PC-9 (cell line): ENCODE results near the gene PLIN5. TPM values are rescaled to one million over a fixed set of nuclear protein-coding genes. Genes with fewer than 3 reads are reported as not detected.

Experiments used
- BruUV-seq: library from RNA; stranded (reverse); fragments of 400-500 nt; replicated peaks from 2 replicates; lab custom pipeline; 2021; lab: Mats Ljungman, UMichigan
- CTCF ChIA-PET: fragments of 300-600 bp; sonication (Branson Sonifier 250); formaldehyde crosslinking; loops from one replicate; lab custom pipeline; 2022; ENCODE audit warnings: antibody characterized with exemption; lab: Charles Lee
- POLR2A ChIA-PET: fragments of 300-600 bp; sonication (Branson Sonifier 250); formaldehyde crosslinking; loops from one replicate; lab custom pipeline; 2022; ENCODE audit warnings: antibody characterized with exemption; ENCODE audit not compliant: unreplicated experiment; lab: Charles Lee
- DNase-seq, 2 experiments: peaks; one replicate each; pipeline versions ENCODE4 v3.0.0 to v3.0.0-alpha.2; 2015 to 2022; ENCODE audit warnings: mixed read lengths in 1 of 2
- H2AFZ ChIP-seq: fragments of 200-600 bp; sonication (generic); 2 replicates; pipeline ENCODE4 v1.8.1; 2017; ENCODE audit warnings: antibody characterized with exemption
- H3F3A ChIP-seq: fragments of 200-600 bp; sonication (generic); 2 replicates; pipeline ENCODE4 v1.8.1; 2017; ENCODE audit warnings: antibody characterized with exemption, mild to moderate bottlenecking, low read depth; ENCODE audit not compliant: insufficient read depth
- H3K27ac ChIP-seq: fragments of 200-600 bp; sonication (generic); 2 replicates; pipeline ENCODE4 v1.6.1; 2016; ENCODE audit warnings: mixed run types
- H3K27me3 ChIP-seq: fragments of 200-600 bp; sonication (generic); 2 replicates; pipeline ENCODE4 v1.6.1; 2016; ENCODE audit warnings: low read depth, mixed run types; ENCODE audit not compliant: insufficient read depth
- H3K36me3 ChIP-seq: fragments of 200-600 bp; sonication (generic); 2 replicates; pipeline ENCODE4 v1.6.1; 2016; ENCODE audit warnings: low read depth, mixed run types
- H3K4me1 ChIP-seq: fragments of 200-600 bp; sonication (generic); replicated peaks from 2 replicates; pipeline ENCODE4 v1.6.1; 2016; ENCODE audit warnings: mixed run types; ENCODE audit not compliant: insufficient read depth
- H3K4me2 ChIP-seq: fragments of 200-600 bp; sonication (generic); 2 replicates; pipeline ENCODE4 v1.6.1; 2017; ENCODE audit warnings: mixed run types
- H3K4me3 ChIP-seq: fragments of 200-600 bp; sonication (generic); 2 replicates; pipeline ENCODE4 v1.6.1; 2016; ENCODE audit warnings: mixed run types
- H3K79me2 ChIP-seq: fragments of 200-600 bp; sonication (generic); 2 replicates; pipeline ENCODE4 v1.6.1; 2017; ENCODE audit warnings: low read depth, mixed run types
- H3K9me2 ChIP-seq: fragments of 200-600 bp; sonication (generic); 2 replicates; pipeline ENCODE4 v1.8.1; 2017; ENCODE audit warnings: mild to moderate bottlenecking; ENCODE audit not compliant: insufficient read depth
- H3K9me3 ChIP-seq: fragments of 200-600 bp; sonication (generic); 2 replicates; pipeline ENCODE4 v1.8.1; 2016; ENCODE audit warnings: low read depth; ENCODE audit not compliant: insufficient read depth
- H4K20me1 ChIP-seq: fragments of 200-600 bp; sonication (generic); 2 replicates; pipeline ENCODE4 v1.8.1; 2017; ENCODE audit not compliant: insufficient read depth
- EZH2 ChIP-seq: fragments of 200-600 bp; sonication (generic); IDR thresholded peaks from 2 replicates; pipeline ENCODE4 v1.8.0; 2017; ENCODE audit warnings: antibody characterized with exemption, low read depth
- intact Hi-C: fragments of 100-400 bp; cut with micrococcal nuclease; formaldehyde crosslinking; loops from one replicate; pipeline ENCODE4 v1.10.0; 2022; ENCODE audit not compliant: unreplicated experiment
- total RNA-seq: library from RNA; stranded (reverse); gene quantifications from 2 replicates; pipeline ENCODE4 v1.2.3, GENCODE V29; 2021
- TF ChIP-seq, protein P1 (sequence below): fragments of 200-600 bp; sonication (generic); conservative IDR thresholded peaks from 2 replicates; pipeline ENCODE4 v1.6.1; 2017; ENCODE audit warnings: mixed run types, antibody characterized with exemption, mild to moderate bottlenecking, moderate library complexity

PLIN5 gene
- total RNA-seq, 1 experiment from 2014 or later, result 4.4 TPM

DNA sequence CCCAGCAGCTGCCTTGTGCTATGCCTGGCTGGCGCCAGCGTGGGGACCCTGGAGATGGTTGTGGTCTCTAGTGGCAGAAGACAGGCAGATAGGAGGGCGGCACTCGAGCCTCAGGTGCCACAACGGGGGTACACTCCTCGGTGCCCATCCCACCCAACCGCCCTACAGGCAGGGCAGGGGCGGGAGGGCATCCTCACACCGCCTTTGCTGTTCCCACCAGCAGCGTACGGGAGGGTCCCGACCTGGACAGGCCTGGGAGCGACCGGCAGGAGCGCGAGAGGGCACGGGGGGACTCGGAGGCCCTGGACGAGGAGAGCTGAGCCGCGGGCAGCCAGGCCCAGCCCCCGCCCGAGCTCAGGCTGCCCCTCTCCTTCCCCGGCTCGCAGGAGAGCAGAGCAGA lies 33.3 kb downstream of the PLIN5 start:
- H3K9me3 ChIP-seq, result no peaks in the 10 kb centered on the region
- DNase-seq, result no peak
- no peaks in the 10 kb centered on the region for H3K4me1 ChIP-seq
- no peak overlapping the region for H3K4me3 ChIP-seq
- ChIA-PET CTCF (no interaction called here), POLR2A (no interaction called here)
- no peak overlapping the region for H2AFZ ChIP-seq
- no peak overlapping the region for H3K27ac ChIP-seq
- H3K79me2 ChIP-seq, result no peaks in the 10 kb centered on the region
- no peak overlapping the region for H3K4me2 ChIP-seq
- no peaks in the 10 kb centered on the region for H3K9me2 ChIP-seq
- intact Hi-C loops, result no loop called here
- H3K27me3 ChIP-seq, result no peaks in the 10 kb centered on the region
- H4K20me1 ChIP-seq, result no peaks in the 10 kb centered on the region
- H3F3A ChIP-seq, result no peaks in the 10 kb centered on the region
- TF ChIP-seq, protein P1, sequence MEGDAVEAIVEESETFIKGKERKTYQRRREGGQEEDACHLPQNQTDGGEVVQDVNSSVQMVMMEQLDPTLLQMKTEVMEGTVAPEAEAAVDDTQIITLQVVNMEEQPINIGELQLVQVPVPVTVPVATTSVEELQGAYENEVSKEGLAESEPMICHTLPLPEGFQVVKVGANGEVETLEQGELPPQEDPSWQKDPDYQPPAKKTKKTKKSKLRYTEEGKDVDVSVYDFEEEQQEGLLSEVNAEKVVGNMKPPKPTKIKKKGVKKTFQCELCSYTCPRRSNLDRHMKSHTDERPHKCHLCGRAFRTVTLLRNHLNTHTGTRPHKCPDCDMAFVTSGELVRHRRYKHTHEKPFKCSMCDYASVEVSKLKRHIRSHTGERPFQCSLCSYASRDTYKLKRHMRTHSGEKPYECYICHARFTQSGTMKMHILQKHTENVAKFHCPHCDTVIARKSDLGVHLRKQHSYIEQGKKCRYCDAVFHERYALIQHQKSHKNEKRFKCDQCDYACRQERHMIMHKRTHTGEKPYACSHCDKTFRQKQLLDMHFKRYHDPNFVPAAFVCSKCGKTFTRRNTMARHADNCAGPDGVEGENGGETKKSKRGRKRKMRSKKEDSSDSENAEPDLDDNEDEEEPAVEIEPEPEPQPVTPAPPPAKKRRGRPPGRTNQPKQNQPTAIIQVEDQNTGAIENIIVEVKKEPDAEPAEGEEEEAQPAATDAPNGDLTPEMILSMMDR, result no peak
- TF ChIP-seq EZH2, result no peak
- no TSS peak for BruUV-seq
- no peaks in the 10 kb centered on the region for H3K36me3 ChIP-seq

DNA sequence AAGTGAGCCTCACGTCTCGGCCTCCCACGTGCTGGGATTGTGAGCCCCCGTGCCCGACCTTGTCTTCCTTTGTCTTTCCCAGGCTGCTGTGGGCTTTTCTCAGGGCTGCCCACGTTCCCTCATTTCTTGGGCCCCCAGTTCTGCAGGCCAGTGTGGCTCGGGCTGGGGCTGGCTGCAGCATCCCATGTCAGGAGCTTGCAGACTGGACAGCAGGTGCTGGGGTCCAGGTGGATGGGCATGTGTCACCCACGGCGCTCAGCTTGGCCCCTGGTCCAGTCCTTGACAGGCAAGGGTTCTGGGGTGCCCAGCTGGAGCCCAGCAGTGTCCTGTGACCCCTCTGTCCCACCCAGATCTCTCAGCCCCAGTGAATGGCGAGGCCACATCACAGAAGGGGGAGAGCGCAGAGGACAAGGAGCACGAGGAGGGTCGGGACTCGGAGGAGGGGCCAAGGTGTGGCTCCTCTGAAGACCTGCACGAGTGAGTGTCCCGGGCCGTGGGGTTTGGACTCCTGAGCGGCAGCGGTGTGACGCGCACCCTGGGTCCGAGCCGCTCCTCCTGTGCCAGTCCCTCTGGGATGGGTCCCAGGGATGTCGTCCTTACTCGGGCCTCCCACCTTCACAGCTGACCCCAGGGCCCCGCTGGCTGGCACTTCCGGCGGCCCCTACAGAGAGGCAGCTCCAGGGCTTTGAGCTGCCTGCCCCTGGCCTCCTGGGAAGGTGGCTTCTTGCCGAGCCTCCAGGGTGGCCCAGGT lies 34.0 kb downstream of the PLIN5 start:
- no peaks in the 10 kb centered on the region for H3K79me2 ChIP-seq
- DNase-seq, result no peak

DNA sequence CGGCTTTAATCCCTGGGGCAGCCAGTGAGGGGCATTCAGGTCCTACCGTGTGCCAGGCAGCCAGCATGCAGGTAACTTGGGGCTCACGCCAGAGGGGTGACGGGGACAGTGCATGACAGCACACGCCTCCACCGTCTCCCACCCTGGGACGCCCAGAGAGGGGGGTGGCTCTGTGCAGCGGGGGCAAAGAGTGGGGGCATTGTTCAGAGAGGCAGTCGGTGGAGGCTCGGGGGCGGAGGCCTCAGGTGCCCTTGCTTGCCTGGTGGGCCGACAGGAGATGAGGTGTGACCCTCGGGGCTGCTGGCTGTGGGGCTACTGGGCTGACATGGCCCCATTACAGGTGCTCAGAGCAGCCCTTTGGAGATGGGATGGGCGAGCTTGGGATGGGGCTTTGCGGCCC lies 35.2 kb downstream of the PLIN5 start:
- ChIA-PET CTCF (no interaction called here), POLR2A (interaction anchor here (0.7 kb wide), 1 partner anchor 98 kb away, joined by 5 read pairs; no protein-coding TSS in a partner anchor)
- no peaks in the 10 kb centered on the region for H3K4me1 ChIP-seq
- no peak for DNase-seq
- no peaks in the 10 kb centered on the region for H3K9me3 ChIP-seq
- H3K27ac ChIP-seq, result no peak overlapping the region
- no peaks in the 10 kb centered on the region for H3F3A ChIP-seq
- H3K4me2 ChIP-seq, result no peak overlapping the region
- no peaks in the 10 kb centered on the region for H3K79me2 ChIP-seq
- TF ChIP-seq, protein P1, result no peak
- no peak for TF ChIP-seq EZH2
- H3K27me3 ChIP-seq, result no peaks in the 10 kb centered on the region
- intact Hi-C loops, result no loop called here
- no peaks in the 10 kb centered on the region for H3K36me3 ChIP-seq
- H3K4me3 ChIP-seq, result no peak overlapping the region
- H2AFZ ChIP-seq, result no peak overlapping the region
- no TSS peak for BruUV-seq
- H4K20me1 ChIP-seq, result no peaks in the 10 kb centered on the region
- H3K9me2 ChIP-seq, result no peaks in the 10 kb centered on the region

More for the DNA sequence above, 34.0 kb downstream of the PLIN5 start:
- Histone ChIP-seq H3K27ac (no peak overlapping the region), H3K36me3 (no peaks in the 10 kb centered on the region), H3K4me1 (no peaks in the 10 kb centered on the region), H3K4me2 (no peak overlapping the region), H2AFZ (no peak overlapping the region), H3K4me3 (no peak overlapping the region), H3K9me3 (no peaks in the 10 kb centered on the region), H3K9me2 (no peaks in the 10 kb centered on the region), H4K20me1 (no peaks in the 10 kb centered on the region), H3F3A (no peaks in the 10 kb centered on the region), H3K27me3 (no peaks in the 10 kb centered on the region)
- intact Hi-C loops, result no loop called here
- ChIA-PET CTCF (interaction anchor here (0.7 kb wide), 1 partner anchor 696 kb away, joined by 15 read pairs; no protein-coding TSS in a partner anchor), POLR2A (no interaction called here)
- BruUV-seq, result no TSS peak
- TF ChIP-seq, protein P1, result no peak
- no peak for TF ChIP-seq EZH2
